Nephron (organoid): ENCODE results near the gene ST6GALNAC3.
A peak's percentile ranks its signal among the peaks of the same experiment; 100 is the strongest.
"Not testable (repeated sequence)": the region's sequence is repeated elsewhere in the genome, so short reads cannot be mapped to it uniquely, and the experiment has no call there.

Experiments used
- H3K27ac Mint-ChIP-seq, 3 experiments: 2 replicates each; pipeline ENCODE4 v1.8.0; 2020; ENCODE audit warnings: mixed read lengths in 3 of 3, mild to moderate bottlenecking in 2 of 3, moderate library complexity in 1 of 3
- H3K27me3 Mint-ChIP-seq: 2 replicates; pipeline ENCODE4 v1.8.0; 2021; ENCODE audit warnings: low read depth, mild to moderate bottlenecking, moderate library complexity, mixed read lengths
- H3K36me3 Mint-ChIP-seq: 2 replicates; pipeline ENCODE4 v1.8.0; 2020; ENCODE audit warnings: low read depth, mixed read lengths
- H3K4me1 Mint-ChIP-seq: 2 replicates; pipeline ENCODE4 v1.8.0; 2020; ENCODE audit warnings: mixed read lengths
- H3K4me3 Mint-ChIP-seq, 3 experiments: 2 replicates each; pipeline ENCODE4 v1.8.0; 2020; ENCODE audit warnings: mild to moderate bottlenecking in 3 of 3, mixed read lengths in 3 of 3, moderate library complexity in 2 of 3
- H3K9me3 Mint-ChIP-seq: 2 replicates; pipeline ENCODE4 v1.8.0; 2020; ENCODE audit warnings: mixed read lengths
- CTCF ChIP-seq, 3 experiments: fragments of 200-600 bp; sonication (generic); IDR thresholded peaks; one replicate each; pipeline ENCODE4 v1.5.0; 2021; ENCODE audit warnings: antibody characterized with exemption in 3 of 3; ENCODE audit not compliant: unreplicated experiment in 3 of 3

Gene ST6GALNAC3

GRCh38 chr1:76092812-76093211 is 18.3 kb downstream of the ST6GALNAC3 start:
- peak overlapping the region; percentile 81 to 92 (median 92) for H3K27ac Mint-ChIP-seq
- peak overlapping the region in 1 of 3 experiments; percentile 30 for H3K4me3 Mint-ChIP-seq
- H3K27me3 Mint-ChIP-seq, result no peaks in the 10 kb centered on the region
- peaks cover 4% of the 10 kb centered on the region for H3K36me3 Mint-ChIP-seq
- no peak for TF ChIP-seq CTCF (IDR thresholded peaks at IDR 0.05; ENCODE audit: unreplicated experiment in 3 of 3)
- H3K4me1 Mint-ChIP-seq, result peaks cover 48% of the 10 kb centered on the region
- no peaks in the 10 kb centered on the region for H3K9me3 Mint-ChIP-seq

DNA sequence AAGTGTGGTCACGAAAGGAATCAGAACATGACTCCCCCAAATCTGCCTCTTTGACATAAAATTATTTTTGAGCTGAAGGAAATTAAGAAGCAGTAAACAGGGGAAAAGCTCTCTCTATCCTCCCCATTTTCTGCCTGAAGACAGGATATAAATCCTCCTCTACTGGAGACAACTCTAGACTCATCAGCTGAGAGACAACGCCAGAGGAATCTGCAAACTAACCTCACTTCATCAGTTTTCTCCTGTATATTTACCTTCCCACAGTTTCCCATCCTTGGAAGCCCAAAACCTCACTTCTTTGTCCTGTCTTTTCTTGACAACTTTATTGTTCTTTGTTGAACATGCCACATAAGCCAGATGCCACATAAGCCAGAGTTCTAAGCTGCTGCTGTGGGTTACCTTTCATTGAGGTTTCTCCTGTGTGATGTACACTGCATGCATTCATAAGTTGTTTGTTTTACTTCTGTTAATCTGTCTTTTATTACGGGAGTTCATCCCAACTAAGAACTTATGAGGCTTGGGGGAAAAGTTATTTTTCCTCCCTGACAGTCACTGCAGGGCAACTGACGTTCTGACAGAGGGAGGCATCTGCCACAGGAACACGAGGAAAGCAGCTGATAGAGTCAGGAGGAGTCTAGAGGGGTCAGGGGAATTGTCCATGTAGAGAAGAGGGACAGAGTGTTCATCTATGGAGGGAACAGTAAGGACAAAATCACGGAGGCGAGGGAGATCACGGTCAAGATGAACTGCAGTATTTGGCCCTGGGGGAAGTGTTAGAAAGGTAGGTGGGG is 19.2 kb downstream of the ST6GALNAC3 start:
- Mint-ChIP-seq H3K9me3 (no peaks in the 10 kb centered on the region), H3K4me1 (peaks cover 48% of the 10 kb centered on the region), H3K4me3 (peak overlapping the region in 2 of 3 experiments; percentile 6 to 30), H3K36me3 (peaks cover 2% of the 10 kb centered on the region), H3K27me3 (no peaks in the 10 kb centered on the region), H3K27ac (peak overlapping the region; percentile 81 to 92 (median 92))
- no peak for TF ChIP-seq CTCF (IDR thresholded peaks at IDR 0.05; ENCODE audit: unreplicated experiment in 3 of 3)

DNA sequence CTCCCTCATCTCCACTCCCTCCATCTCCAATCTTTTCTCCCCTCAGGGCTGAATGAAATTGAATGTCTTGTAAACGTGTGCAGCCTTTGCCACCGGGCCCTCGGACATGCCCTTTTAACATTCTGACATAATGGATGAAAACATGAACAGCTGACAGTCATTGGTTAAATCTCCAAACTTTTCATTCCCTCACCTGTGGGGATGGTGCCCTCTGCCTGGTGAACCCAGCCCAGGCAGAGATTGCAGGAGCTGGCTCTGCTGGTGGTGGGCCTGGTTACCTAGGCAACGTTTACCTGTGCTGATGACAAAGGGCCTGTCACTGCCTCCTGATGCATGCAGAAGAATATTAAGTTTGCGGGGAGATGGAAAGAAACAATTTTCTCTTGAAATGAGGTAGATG is 21.3 kb downstream of the ST6GALNAC3 start:
- Mint-ChIP-seq H3K27me3 (no peaks in the 10 kb centered on the region), H3K36me3 (no peaks in the 10 kb centered on the region), H3K27ac (peak overlapping the region; percentile 19 to 55 (median 30)), H3K4me1 (peaks cover 43% of the 10 kb centered on the region), H3K9me3 (no peaks in the 10 kb centered on the region), H3K4me3 (peak overlapping the region in 1 of 3 experiments; percentile 15)
- no peak for TF ChIP-seq CTCF (IDR thresholded peaks at IDR 0.05; ENCODE audit: unreplicated experiment in 3 of 3)

GRCh38 chr1:76097064-76097463 is 22.5 kb downstream of the ST6GALNAC3 start:
- Mint-ChIP-seq H3K4me1 (peaks cover 48% of the 10 kb centered on the region), H3K27ac (peak overlapping the region in 1 of 3 experiments; percentile 77)
- not testable (repeated sequence) for H3K4me3 Mint-ChIP-seq, H3K27me3 Mint-ChIP-seq, H3K9me3 Mint-ChIP-seq, H3K36me3 Mint-ChIP-seq

DNA sequence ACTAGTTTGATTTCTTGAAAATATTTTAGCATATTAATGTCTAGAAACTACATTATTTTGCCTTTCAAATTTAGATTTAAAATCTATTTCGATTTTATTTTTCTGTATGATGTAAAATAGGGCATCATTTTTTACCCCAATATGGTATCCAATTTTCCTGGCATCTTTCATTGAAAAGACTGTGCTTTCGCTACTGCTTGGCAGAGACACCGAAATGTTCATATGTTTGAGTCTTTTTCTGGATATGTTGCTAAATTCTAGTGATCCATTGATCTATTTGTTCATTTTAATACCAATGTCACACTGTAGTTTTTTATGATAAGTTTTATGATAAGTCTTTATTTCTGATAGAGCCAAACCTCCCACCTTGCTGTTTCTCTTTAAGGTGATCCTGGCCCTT is 24.3 kb downstream of the ST6GALNAC3 start:
- Mint-ChIP-seq H3K36me3 (no peaks in the 10 kb centered on the region), H3K9me3 (no peaks in the 10 kb centered on the region), H3K27ac (no peak overlapping the region), H3K27me3 (no peaks in the 10 kb centered on the region), H3K4me3 (no peak overlapping the region), H3K4me1 (peaks cover 50% of the 10 kb centered on the region)
- TF ChIP-seq CTCF (IDR thresholded peaks at IDR 0.05; ENCODE audit: unreplicated experiment in 3 of 3), result no peak

- TF ChIP-seq CTCF (IDR thresholded peaks at IDR 0.05; ENCODE audit: unreplicated experiment in 3 of 3), result no peak
- Mint-ChIP-seq H3K4me1 (peaks cover 38% of the 10 kb centered on the region), H3K9me3 (no peaks in the 10 kb centered on the region), H3K36me3 (peaks cover 3% of the 10 kb centered on the region), H3K27me3 (no peaks in the 10 kb centered on the region), H3K27ac (peak overlapping the region in 2 of 3 experiments; percentile 16 to 65), H3K4me3 (no peak overlapping the region)
These were observed 27.0 kb downstream of the ST6GALNAC3 start for GRCh38 chr1:76101548-76101947.
